SW 1271 (cell line): ENCODE data around the gene RASA3.
"Not testable (repeated sequence)": the region's sequence is repeated elsewhere in the genome, so short reads cannot be mapped to it uniquely, and the experiment has no call there.

Experiments used
- DNase-seq, 2 experiments: peaks; one replicate each; lab custom pipeline; 2025; lab: John Stamatoyannopoulos, UW

Gene RASA3

GRCh38 chr13:114080739-114081561 lies 51.5 kb downstream of the RASA3 start:
- no peak for DNase-seq

GRCh38 chr13:114079601-114080536 lies 52.6 kb downstream of the RASA3 start:
- DNase-seq: no peak

- no peak for DNase-seq
Measured at GRCh38 chr13:114078461-114079451, 53.7 kb downstream of the RASA3 start.

GRCh38 chr13:114077933-114078325 lies 54.5 kb downstream of the RASA3 start:
- no peak for DNase-seq

GRCh38 chr13:114077099-114077932 lies 55.1 kb downstream of the RASA3 start:
- DNase-seq: no peak

- DNase-seq: no peak
Measured at GRCh38 chr13:114076329-114077090, 55.9 kb downstream of the RASA3 start.

GRCh38 chr13:114075811-114076210 lies 56.6 kb downstream of the RASA3 start:
- not testable (repeated sequence) for DNase-seq

- DNase-seq: no peak
Measured at GRCh38 chr13:114074671-114075315, 57.6 kb downstream of the RASA3 start.

- DNase-seq: no peak
Measured at GRCh38 chr13:114073881-114074612, 58.4 kb downstream of the RASA3 start.

GRCh38 chr13:114072421-114072820 lies 60.0 kb downstream of the RASA3 start:
- DNase-seq: no peak

GRCh38 chr13:114071991-114072390 lies 60.4 kb downstream of the RASA3 start:
- DNase-seq: no peak

- no peak for DNase-seq
Measured at GRCh38 chr13:114071410-114071809, 61.0 kb downstream of the RASA3 start.

GRCh38 chr13:114070098-114070799 lies 62.2 kb downstream of the RASA3 start:
- DNase-seq: no peak

- no peak for DNase-seq
Measured at GRCh38 chr13:114069376-114070097, 62.9 kb downstream of the RASA3 start.

GRCh38 chr13:114068656-114069318 lies 63.6 kb downstream of the RASA3 start:
- no peak for DNase-seq

GRCh38 chr13:114067886-114068651 lies 64.4 kb downstream of the RASA3 start:
- DNase-seq: no peak
